PC-3 (cell line): Measurements from ENCODE around the gene TMPRSS3. TPM values are rescaled to one million over a fixed set of nuclear protein-coding genes. Genes with fewer than 3 reads are reported as not detected.

ENCODE experiments used
- ATAC-seq: fragments of 200-7000 bp; cut with Tn5 transposase; 2 replicates; pipeline ENCODE4 v1.9.1; 2020; ENCODE audit warnings: mild to moderate bottlenecking, moderate library complexity
- BruUV-seq: library from RNA; stranded (reverse); fragments of 400-500 nt; replicated peaks from 2 replicates; lab custom pipeline; 2021; lab: Mats Ljungman, UMichigan
- CTCF ChIA-PET: fragments of 300-600 bp; sonication (Branson Sonifier 250); formaldehyde crosslinking; loops from one replicate; lab custom pipeline; 2022; ENCODE audit warnings: antibody characterized with exemption; lab: Charles Lee
- POLR2A ChIA-PET: fragments of 300-600 bp; sonication (Branson Sonifier 250); formaldehyde crosslinking; loops from one replicate; lab custom pipeline; 2022; ENCODE audit warnings: antibody characterized with exemption; ENCODE audit not compliant: unreplicated experiment; lab: Charles Lee
- DNase-seq: peaks from one replicate; pipeline ENCODE4 v3.0.0-alpha.2; 2015
- H2AFZ ChIP-seq: fragments of 300-600 bp; sonication (generic); 2 replicates; pipeline ENCODE4 v1.6.0; 2016; ENCODE audit warnings: antibody characterized with exemption, low read length
- H3F3A ChIP-seq: fragments of 300-600 bp; sonication (generic); one replicate; pipeline ENCODE4 v1.6.0; 2017; ENCODE audit warnings: antibody characterized with exemption, low read length, control low read depth, mild to moderate bottlenecking; ENCODE audit not compliant: unreplicated experiment
- H3K27ac ChIP-seq: fragments of 300-600 bp; sonication (generic); 2 replicates; pipeline ENCODE4 v1.5.1; 2016; ENCODE audit warnings: mild to moderate bottlenecking, low read length
- H3K27me3 ChIP-seq: fragments of 300-600 bp; sonication (generic); 2 replicates; pipeline ENCODE4 v1.6.1; 2016; ENCODE audit warnings: low read length, mixed read lengths
- H3K36me3 ChIP-seq: fragments of 300-600 bp; sonication (generic); 2 replicates; pipeline ENCODE4 v1.6.1; 2016; ENCODE audit warnings: low read depth, mixed run types, low read length, mixed read lengths
- H3K4me1 ChIP-seq: fragments of 300-600 bp; sonication (generic); 2 replicates; pipeline ENCODE4 v1.5.1; 2016; ENCODE audit warnings: low read length; ENCODE audit not compliant: insufficient read depth
- H3K4me2 ChIP-seq: fragments of 300-600 bp; sonication (generic); 2 replicates; pipeline ENCODE4 v1.6.0; 2016; ENCODE audit warnings: low read length
- H3K4me3 ChIP-seq: fragments of 300-600 bp; sonication (generic); 2 replicates; pipeline ENCODE4 v1.5.1; 2016; ENCODE audit warnings: mild to moderate bottlenecking, low read length, mixed read lengths
- H3K79me2 ChIP-seq: fragments of 300-600 bp; sonication (generic); 2 replicates; pipeline ENCODE4 v1.6.1; 2017; ENCODE audit warnings: low read length, mixed read lengths
- H3K9ac ChIP-seq: fragments of 300-600 bp; sonication (generic); 2 replicates; pipeline ENCODE4 v1.6.0; 2016; ENCODE audit warnings: mild to moderate bottlenecking, low read length
- H3K9me2 ChIP-seq: fragments of 300-600 bp; sonication (generic); replicated peaks from 2 replicates; pipeline ENCODE4 v1.6.1; 2016; ENCODE audit warnings: mixed run types, low read length, mixed read lengths
- H3K9me3 ChIP-seq: fragments of 300-600 bp; sonication (generic); 2 replicates; pipeline ENCODE4 v1.6.1; 2016; ENCODE audit warnings: low read length, mixed read lengths
- H4K20me1 ChIP-seq: fragments of 300-600 bp; sonication (generic); 2 replicates; pipeline ENCODE4 v1.6.1; 2016; ENCODE audit warnings: low read length, mixed read lengths
- EZH2 ChIP-seq: fragments of 300-600 bp; sonication (generic); IDR thresholded peaks from one replicate; pipeline ENCODE4 v1.6.1; 2017; ENCODE audit warnings: antibody characterized with exemption, mild to moderate bottlenecking, low read length; ENCODE audit not compliant: unreplicated experiment
- EZH2phosphoT487 ChIP-seq: fragments of 300-600 bp; sonication (generic); IDR thresholded peaks from 2 replicates; pipeline ENCODE4 v1.6.1; 2018; ENCODE audit warnings: mild to moderate bottlenecking, antibody characterized with exemption, low read length, borderline replicate concordance
- intact Hi-C: fragments of 100-400 bp; cut with micrococcal nuclease; formaldehyde crosslinking; loops from 2 replicates; pipeline ENCODE4 v1.9.0; 2023
- total RNA-seq: library from RNA; depleted of rRNA; stranded (reverse); fragments of >200 nt; gene quantifications from 2 replicates; pipeline ENCODE4 v1.2.3, GENCODE V29; 2014
- TF ChIP-seq, protein P1 (sequence below): fragments of 300-600 bp; sonication (generic); conservative IDR thresholded peaks from 2 replicates; pipeline ENCODE4 v1.5.1; 2017; ENCODE audit warnings: antibody characterized with exemption, low read depth, mild to moderate bottlenecking, low read length

The TMPRSS3 gene
- total RNA-seq, 1 experiment from 2014 or later: not detected

DNA sequence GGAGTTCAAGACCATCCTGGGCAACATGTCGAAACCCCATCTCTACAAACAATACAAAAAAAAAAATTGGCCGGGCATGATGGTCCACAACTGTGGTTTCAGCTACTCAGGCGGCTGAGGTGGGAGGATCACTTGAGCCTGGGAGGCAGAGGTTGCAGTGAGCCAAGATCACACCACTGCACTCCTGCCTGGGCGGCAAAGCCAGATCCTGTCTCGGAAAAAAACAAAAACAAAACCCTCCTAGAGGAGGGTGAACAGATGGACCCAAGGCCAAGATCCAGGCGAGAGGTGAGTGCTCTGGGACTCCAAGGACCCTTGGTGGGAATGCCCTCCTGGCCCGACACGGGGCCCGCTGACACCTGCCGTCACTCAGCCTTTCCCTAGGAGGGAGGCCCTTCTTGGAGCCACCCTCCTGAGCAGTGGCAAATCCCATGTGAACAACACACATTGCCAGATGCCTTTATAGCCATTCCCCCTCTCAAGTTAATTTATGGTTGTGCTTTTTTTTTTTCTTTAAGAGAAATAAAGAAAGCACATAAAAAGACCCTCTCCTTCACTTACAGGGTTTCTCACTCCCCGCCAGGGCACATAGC is 45.4 kb downstream of the TMPRSS3 start:
- ChIA-PET POLR2A (interaction anchor here (0.7 to 1.4 kb wide), 3 partner anchors 13 to 17 kb away, joined by 4 to 7 read pairs (median 5); partner anchors contain the start of gene TFF1), CTCF (interaction anchor here (1.0 kb wide), 2 partner anchors 12 to 31 kb away, joined by 4 to 5 read pairs; no protein-coding TSS in a partner anchor)
- Histone ChIP-seq H3K9me3 (0 out of 2 replicates have a peak, but pooled peaks cover 9% of the 10 kb centered on the region), H3K4me2 (peak overlapping the region; percentile 34), H3K79me2 (no peaks in the 10 kb centered on the region), H3K4me1 (peaks cover 25% of the 10 kb centered on the region), H3K9me2 (no peaks in the 10 kb centered on the region), H3K9ac (peak overlapping the region; percentile 68), H3K27me3 (no peaks in the 10 kb centered on the region), H3K36me3 (no peaks in the 10 kb centered on the region), H4K20me1 (no peaks in the 10 kb centered on the region), H3K27ac (peak overlapping the region; percentile 87), H3K4me3 (no peak overlapping the region), H2AFZ (no peak overlapping the region), H3F3A (no peaks in the 10 kb centered on the region)
- ATAC-seq: no peak
- TF ChIP-seq EZH2: no peak
- TF ChIP-seq, protein P1, sequence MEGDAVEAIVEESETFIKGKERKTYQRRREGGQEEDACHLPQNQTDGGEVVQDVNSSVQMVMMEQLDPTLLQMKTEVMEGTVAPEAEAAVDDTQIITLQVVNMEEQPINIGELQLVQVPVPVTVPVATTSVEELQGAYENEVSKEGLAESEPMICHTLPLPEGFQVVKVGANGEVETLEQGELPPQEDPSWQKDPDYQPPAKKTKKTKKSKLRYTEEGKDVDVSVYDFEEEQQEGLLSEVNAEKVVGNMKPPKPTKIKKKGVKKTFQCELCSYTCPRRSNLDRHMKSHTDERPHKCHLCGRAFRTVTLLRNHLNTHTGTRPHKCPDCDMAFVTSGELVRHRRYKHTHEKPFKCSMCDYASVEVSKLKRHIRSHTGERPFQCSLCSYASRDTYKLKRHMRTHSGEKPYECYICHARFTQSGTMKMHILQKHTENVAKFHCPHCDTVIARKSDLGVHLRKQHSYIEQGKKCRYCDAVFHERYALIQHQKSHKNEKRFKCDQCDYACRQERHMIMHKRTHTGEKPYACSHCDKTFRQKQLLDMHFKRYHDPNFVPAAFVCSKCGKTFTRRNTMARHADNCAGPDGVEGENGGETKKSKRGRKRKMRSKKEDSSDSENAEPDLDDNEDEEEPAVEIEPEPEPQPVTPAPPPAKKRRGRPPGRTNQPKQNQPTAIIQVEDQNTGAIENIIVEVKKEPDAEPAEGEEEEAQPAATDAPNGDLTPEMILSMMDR: no peak
- TF ChIP-seq EZH2phosphoT487: no peak
- TSS peak; percentile 76 for BruUV-seq
- no peak for DNase-seq
- intact Hi-C loops: no loop called here

DNA sequence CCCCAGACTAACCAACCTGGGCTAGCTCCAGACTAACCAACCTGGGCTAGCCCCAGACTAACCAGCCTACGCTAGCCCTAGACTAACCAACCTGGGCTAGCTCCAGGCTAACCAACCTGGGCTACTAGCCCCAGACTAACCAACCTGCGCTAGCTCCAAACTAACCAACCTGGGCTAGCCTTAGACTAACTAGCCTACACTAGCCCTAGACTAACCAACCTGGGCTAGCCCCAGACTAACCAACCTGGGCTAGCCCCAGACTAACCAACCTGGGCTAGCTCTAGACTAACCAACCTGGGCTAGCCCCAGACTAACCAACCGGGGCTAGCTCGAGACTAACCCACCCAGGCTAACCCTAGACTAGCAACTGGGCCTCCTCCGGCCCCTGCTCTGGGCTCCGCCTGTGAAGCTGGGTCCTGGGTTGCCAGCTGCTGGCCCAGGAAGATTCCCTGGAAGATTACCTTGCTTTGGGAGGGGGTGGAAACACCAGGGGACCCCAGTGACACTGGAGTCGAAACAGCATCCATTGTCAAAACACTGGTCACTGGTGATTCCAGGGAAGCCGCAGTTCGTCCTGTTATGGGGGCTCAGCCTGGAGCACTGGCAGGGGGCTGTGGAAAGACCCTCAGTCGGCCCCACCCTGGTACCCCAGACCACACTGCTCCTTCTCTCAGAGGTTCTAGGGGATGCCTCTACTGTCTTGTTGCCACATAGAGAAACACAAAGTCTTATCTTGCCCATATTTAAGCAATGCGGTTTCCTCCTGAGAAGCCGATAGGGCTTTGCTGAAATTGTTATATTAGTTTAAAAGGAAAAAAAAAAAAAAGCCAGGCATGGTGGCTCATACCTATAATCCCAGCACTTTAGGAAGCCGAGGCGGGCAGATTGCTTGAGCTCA is 46.2 kb downstream of the TMPRSS3 start:
- no peak overlapping the region for H3K4me2 ChIP-seq
- 0 out of 2 replicates have a peak, but pooled peaks cover 4% of the 10 kb centered on the region for H3K9me3 ChIP-seq
- peak overlapping the region; percentile 68 for H3K9ac ChIP-seq
- TF ChIP-seq EZH2phosphoT487 (no peak), EZH2 (no peak)
- TF ChIP-seq, protein P1: no peak
- no peaks in the 10 kb centered on the region for H3K27me3 ChIP-seq
- H3F3A ChIP-seq: no peaks in the 10 kb centered on the region
- H3K4me1 ChIP-seq: peaks cover 25% of the 10 kb centered on the region
- H3K9me2 ChIP-seq: no peaks in the 10 kb centered on the region
- H2AFZ ChIP-seq: no peak overlapping the region
- DNase-seq: no peak
- no peaks in the 10 kb centered on the region for H3K36me3 ChIP-seq
- H3K79me2 ChIP-seq: no peaks in the 10 kb centered on the region
- intact Hi-C loops: no loop called here
- H3K27ac ChIP-seq: peak overlapping the region; percentile 87; the same call in 1 of the 2 replicates
- H3K4me3 ChIP-seq: no peak overlapping the region
- ATAC-seq: no peak
- no peaks in the 10 kb centered on the region for H4K20me1 ChIP-seq
- BruUV-seq: no TSS peak
- POLR2A ChIA-PET: no interaction called here
- CTCF ChIA-PET: interaction anchor here (1.2 kb wide), 1 partner anchor 12 kb away, joined by 5 read pairs; no protein-coding TSS in a partner anchor
